NCI-H510A treated with DMSO at 0.1 percent for 48 hours (cell line): ENCODE measurements around the gene OR4C13.
"Not testable (repeated sequence)": the region's sequence is repeated elsewhere in the genome, so short reads cannot be mapped to it uniquely, and the experiment has no call there.

Source experiments
- DNase-seq: peaks from one replicate; lab custom pipeline; 2025; lab: John Stamatoyannopoulos, UW

Gene OR4C13

DNA sequence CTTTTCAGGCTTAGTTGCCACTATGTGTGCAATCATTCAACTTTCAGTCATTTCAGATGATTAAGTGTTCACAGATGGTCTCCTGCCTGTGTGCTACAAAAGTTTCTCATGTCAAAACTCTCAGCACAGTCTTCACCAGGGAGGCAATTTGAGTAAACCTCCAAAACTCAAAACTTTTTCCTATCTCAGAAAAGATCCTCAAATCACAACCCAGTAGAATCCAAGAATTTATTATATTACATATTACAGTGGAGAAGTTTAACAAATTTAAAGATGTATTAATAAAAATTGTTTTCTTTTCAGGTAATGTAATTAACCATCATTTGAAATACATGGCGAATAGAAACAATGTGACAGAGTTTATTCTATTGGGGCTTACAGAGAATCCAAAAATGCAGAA is at the start of gene OR4C13:
Gene OR4C13, plus strand, starts transcription at position 301 of the 400 bp plus-strand sequence. Its CDS starts 32 bp downstream, at position 333.
- DNase-seq: no peak

GRCh38 chr11:49911516-49911915 is 40.7 kb upstream of the OR4C13 start:
- not testable (repeated sequence) for DNase-seq

DNA sequence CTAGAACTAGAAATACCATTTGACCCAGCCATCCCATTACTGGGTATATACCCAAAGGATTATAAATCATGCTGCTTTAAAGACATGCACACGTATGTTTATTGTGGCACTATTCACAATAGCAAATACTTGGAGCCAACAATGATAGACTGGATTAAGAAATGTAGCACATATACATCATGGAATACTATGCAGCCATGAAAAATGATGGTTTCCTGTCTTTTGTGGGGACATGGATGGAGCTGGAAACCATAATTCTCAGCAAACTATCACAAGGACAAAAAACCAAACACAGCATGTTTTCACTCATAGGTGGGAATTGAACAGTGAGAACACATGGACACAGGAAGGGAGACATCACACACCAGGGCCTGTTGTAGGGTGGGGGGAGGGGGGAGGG is 3.5 kb upstream of the OR4C13 start:
- DNase-seq: not testable (repeated sequence)

DNA sequence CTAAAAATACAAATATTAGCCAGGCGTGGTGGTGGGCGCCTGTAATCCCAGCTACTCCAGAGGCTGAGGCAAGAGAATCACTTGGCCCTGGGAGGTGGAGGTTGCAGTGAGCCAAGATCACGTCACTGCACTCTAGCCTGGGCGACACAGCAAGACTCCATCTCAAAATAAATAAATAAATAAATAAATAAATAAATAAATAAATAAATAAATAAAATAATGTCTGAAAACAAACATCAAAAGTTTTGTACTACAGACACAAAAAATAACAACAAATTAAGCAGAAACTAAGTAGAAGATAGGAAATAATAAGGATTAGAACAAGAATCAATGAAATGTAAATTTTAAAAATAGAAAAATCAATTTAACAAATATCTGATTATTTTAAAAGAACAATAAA is 21.2 kb downstream of the OR4C13 start:
- DNase-seq: not testable (repeated sequence)

- DNase-seq: not testable (repeated sequence)
Observed at GRCh38 chr11:49982435-49982834, 30.2 kb downstream of the OR4C13 start, which contains the start of gene OR4C12. Gene OR4C12, minus strand, starts transcription at chr11:49982535. Its CDS starts 34 bp downstream, at chr11:49982501.

- no peak for DNase-seq
Observed at GRCh38 chr11:49995565-49995964, 43.4 kb downstream of the OR4C13 start.
